ENCODE data around the gene TMEM244. TPM values are rescaled to one million over a fixed set of nuclear protein-coding genes. Genes with fewer than 3 reads are reported as not detected.

The TMEM244 gene
- total and polyA plus RNA-seq, 9 of the 15 experiments (the other 6 are each of a cell fraction or from before 2014, with no cell fraction given) = not detected

GRCh38 chr6:129801909-129802308 is 59.2 kb downstream of the TMEM244 start:
- POLR2A ChIA-PET = no interaction called here
- no peaks in the 10 kb centered on the region; a peak in 1 of 5 replicates for H3K27me3 ChIP-seq (ENCODE audit: control insufficient read depth in 2 of 2, insufficient read depth in 2 of 2, low read length in 2 of 2)
- H3K79me2 ChIP-seq (ENCODE audit: control insufficient read depth, insufficient read depth, low read length) = no peaks in the 10 kb centered on the region
- in situ Hi-C loops (cut with MboI) (no loop called here), intact Hi-C loops (cut with micrococcal nuclease) (no loop called here)
- no peak for TF ChIP-seq MTF1 (CRISPR knock-in tag; IDR thresholded peaks at IDR 0.05; ENCODE audit: borderline replicate concordance)
- TF ChIP-seq PREB (CRISPR knock-in tag; IDR thresholded peaks at IDR 0.05) = no peak
- TF ChIP-seq ZBTB34 (CRISPR knock-in tag; IDR thresholded peaks at IDR 0.05) = no peak
- no peak for TF ChIP-seq ZNF121 (CRISPR knock-in tag; conservative IDR thresholded peaks at IDR 0.05)
- TF ChIP-seq ZNF586 (CRISPR knock-in tag; conservative IDR thresholded peaks at IDR 0.05) = no peak
- TF ChIP-seq USF2 (CRISPR knock-in tag; IDR thresholded peaks at IDR 0.05) = no peak
- TF ChIP-seq PTRF (tag; IDR thresholded peaks at IDR 0.05) = no peak
- no peak for TF ChIP-seq THAP7 (CRISPR knock-in tag; IDR thresholded peaks at IDR 0.05)
- no peak for TF ChIP-seq HNRNPL (IDR thresholded peaks at IDR 0.05; ENCODE audit: low read depth, low read length)
- H3K4me1 ChIP-seq (replicated peaks in 1 of 2; ENCODE audit: control insufficient read depth in 2 of 2, insufficient read depth in 2 of 2, low read length in 2 of 2) = no peaks in the 10 kb centered on the region
- H3K27ac ChIP-seq (ENCODE audit: extremely low read depth, low read depth, low read length) = no peak overlapping the region
- no peak overlapping the region for H2AFZ ChIP-seq (ENCODE audit: low read depth, low read length)
- no peak for ATAC-seq
- no peaks in the 10 kb centered on the region for H3K36me3 ChIP-seq (ENCODE audit: control insufficient read depth, insufficient read depth, low read length)
- CTCF ChIA-PET (ENCODE audit: low intra/inter-chr PET ratio) = no interaction called here
- H3K4me2 ChIP-seq (ENCODE audit: insufficient read depth, low read length) = no peak overlapping the region
- no peak overlapping the region for H3K9ac ChIP-seq (ENCODE audit: insufficient read depth in 1 of 2, low read depth in 2 of 2, low read length in 2 of 2)
- DNase-seq (ENCODE audit: extremely low read depth in 1 of 4, low spot score in 3 of 4) = no peak
- BruUV-seq (replicated peaks) = no TSS peak
- no peak overlapping the region for H3K4me3 ChIP-seq
- no peak for FAIRE-seq
- H4K20me1 ChIP-seq (replicated peaks; ENCODE audit: control insufficient read depth, insufficient read depth, low read length) = no peaks in the 10 kb centered on the region
- WGBS (ENCODE audit: insufficient coverage, low coverage, missing lambda C conversion rate) = 19% methylated on average over 4 of the region's 4 CpGs
- no peaks in the 10 kb centered on the region for H3K9me1 ChIP-seq (ENCODE audit: control insufficient read depth, insufficient read depth, low read length)
- H3K9me3 ChIP-seq (replicated peaks; ENCODE audit: control insufficient read depth, insufficient read depth, low read depth, low read length) = 0 out of 2 replicates have a peak, but pooled peaks cover 3% of the 10 kb centered on the region

Data from K562 (cell line).